T-helper 2 cell treated with Interferon-gamma antibody and Interleukin-4, amounts not matched to agents 5 μg/mL and 100 μg/mL, for 36 hours (primary cell): ENCODE measurements around the gene SFXN4.
"Not testable (repeated sequence)": the region's sequence is repeated elsewhere in the genome, so short reads cannot be mapped to it uniquely, and the experiment has no call there.

Source experiments
- DNase-seq: peaks from one replicate; pipeline ENCODE4 v3.0.0; 2021; ENCODE audit warnings: low spot score
- H3K27ac Mint-ChIP-seq: one replicate; pipeline ENCODE4 v1.8.0; 2021; ENCODE audit warnings: mild to moderate bottlenecking, mixed read lengths
- H3K27me3 Mint-ChIP-seq: one replicate; pipeline ENCODE4 v1.8.0; 2021; ENCODE audit warnings: low read depth, mixed read lengths
- H3K36me3 Mint-ChIP-seq: one replicate; pipeline ENCODE4 v1.8.0; 2021; ENCODE audit warnings: low read depth, mixed read lengths
- H3K4me1 Mint-ChIP-seq: one replicate; pipeline ENCODE4 v1.8.0; 2021; ENCODE audit warnings: low read depth, mixed read lengths
- H3K4me3 Mint-ChIP-seq: one replicate; pipeline ENCODE4 v1.8.0; 2022; ENCODE audit warnings: mild to moderate bottlenecking, moderate library complexity, mixed read lengths
- H3K9me3 Mint-ChIP-seq: one replicate; pipeline ENCODE4 v1.8.0; 2021; ENCODE audit warnings: mixed read lengths

SFXN4 gene

DNA sequence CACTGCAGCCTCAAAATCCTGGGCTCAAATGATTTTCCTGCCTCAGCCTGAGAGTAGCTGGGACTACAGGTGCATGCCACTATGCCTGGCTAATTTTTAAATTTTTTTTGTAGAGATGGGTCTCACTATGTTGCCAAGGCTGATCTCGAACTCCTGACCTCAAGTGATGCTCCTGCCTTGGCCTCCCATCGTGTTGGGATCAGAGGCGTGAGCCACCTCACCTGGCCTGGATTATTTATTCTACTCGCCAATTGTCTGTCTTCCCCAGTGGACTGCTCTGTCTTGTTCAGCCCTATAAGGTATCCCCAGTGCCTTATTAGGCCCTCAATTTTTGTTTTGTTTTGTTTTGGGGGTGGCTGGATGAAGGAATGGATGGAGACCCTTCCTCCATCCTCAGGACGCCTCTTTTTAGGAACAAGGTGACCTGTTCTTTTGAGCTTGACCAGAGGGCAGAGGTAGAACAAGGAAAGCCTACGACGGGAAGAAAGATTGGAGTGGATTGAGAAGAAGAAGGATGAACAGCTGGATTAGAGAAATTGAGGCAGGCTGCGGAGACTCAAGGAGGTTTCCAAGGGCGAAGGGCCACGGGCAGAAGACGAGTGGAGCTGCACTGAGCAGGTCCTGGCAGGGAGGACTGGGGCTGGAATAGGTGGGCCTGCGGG is 62.1 kb downstream of the SFXN4 start:
- no peak for DNase-seq
- H3K27ac Mint-ChIP-seq = peak overlapping the region; percentile 47
- H3K4me1 Mint-ChIP-seq = peaks cover 35% of the 10 kb centered on the region
- peak overlapping the region; percentile 75 for H3K4me3 Mint-ChIP-seq
- H3K36me3 Mint-ChIP-seq = peaks cover 17% of the 10 kb centered on the region
- H3K9me3 Mint-ChIP-seq = no peaks in the 10 kb centered on the region
- H3K27me3 Mint-ChIP-seq = no peaks in the 10 kb centered on the region

DNA sequence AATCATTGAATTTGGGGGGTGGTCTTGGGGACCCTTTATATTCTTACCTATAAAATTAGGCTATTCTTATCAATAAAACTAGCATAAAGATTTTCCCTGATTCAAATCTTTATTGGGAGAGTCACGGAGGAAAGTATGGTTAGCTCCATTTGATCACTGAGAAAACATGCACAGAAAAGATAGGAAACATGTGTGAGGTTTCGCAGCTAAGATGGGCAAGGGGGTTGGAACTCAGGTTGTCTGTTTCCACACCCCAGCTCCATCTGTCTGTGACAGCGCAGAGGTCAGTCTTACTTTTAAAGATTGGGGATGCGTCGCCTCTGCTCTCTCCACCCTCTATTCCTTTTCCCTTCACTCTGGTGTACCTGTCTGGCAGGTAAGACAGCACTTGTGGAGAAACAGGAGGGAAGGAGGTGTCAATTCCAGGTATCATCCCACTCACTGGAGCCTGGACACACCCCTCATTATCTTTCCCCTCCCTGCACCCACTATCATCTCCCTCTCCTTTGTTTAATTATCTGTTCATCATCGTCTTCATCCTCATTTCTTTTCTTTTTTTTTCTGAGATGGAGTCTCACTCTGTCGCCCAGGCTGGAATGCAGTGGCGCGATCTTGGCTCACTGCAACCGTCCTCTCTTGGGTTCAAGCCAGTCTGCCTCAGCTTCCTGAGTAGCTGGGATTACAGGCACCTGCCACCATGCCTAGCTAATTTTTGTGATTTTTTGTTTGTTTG is 64.0 kb downstream of the SFXN4 start:
- Mint-ChIP-seq H3K4me1 (peaks cover 28% of the 10 kb centered on the region), H3K27ac (peak overlapping the region; percentile 35), H3K36me3 (peaks cover 11% of the 10 kb centered on the region), H3K4me3 (no peak overlapping the region), H3K27me3 (no peaks in the 10 kb centered on the region), H3K9me3 (no peaks in the 10 kb centered on the region)
- no peak for DNase-seq

DNA sequence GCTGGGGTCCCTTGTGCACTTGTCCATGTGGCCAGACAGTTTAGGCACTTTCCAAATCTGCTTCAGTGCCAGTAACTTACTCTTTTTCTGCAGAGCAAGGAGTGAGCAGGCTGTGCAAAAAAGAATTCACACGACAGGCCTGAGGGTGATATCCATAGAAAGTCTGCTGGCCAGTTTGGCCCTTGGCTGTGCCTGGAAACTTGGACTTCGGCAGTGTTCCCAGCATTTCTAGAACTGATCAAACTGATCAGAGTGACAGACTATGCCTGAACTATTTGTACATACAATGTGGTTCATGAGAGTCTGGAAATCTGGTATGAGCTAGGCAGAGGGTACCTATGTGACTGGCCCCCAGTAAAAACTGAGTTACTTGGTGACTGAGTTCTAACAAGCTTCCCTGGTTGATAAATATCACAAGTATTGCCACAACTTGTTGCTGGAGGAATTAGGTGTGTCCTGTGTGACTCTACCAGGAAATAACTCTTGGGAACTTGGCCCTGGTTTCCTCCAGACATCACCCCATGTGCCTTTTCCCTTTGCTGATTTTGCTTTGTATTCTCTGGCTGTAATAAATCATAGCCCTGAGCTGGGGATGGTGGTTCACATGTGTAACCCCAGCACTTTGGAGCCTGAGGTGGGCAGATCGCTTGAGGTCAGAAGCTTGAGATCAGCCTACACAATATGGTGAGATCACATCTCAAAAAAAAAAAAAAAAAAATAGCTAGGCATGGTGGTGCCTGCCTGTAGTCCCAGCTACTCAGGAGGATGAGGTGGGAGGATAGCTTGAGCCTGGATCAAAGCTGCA is 64.9 kb downstream of the SFXN4 start:
- H3K9me3 Mint-ChIP-seq = no peaks in the 10 kb centered on the region
- H3K27ac Mint-ChIP-seq = peak overlapping the region; percentile 84
- peaks cover 6% of the 10 kb centered on the region for H3K36me3 Mint-ChIP-seq
- peak overlapping the region; percentile 46 for H3K4me3 Mint-ChIP-seq
- peaks cover 2% of the 10 kb centered on the region for H3K27me3 Mint-ChIP-seq
- H3K4me1 Mint-ChIP-seq = peaks cover 32% of the 10 kb centered on the region
- DNase-seq = no peak

DNA sequence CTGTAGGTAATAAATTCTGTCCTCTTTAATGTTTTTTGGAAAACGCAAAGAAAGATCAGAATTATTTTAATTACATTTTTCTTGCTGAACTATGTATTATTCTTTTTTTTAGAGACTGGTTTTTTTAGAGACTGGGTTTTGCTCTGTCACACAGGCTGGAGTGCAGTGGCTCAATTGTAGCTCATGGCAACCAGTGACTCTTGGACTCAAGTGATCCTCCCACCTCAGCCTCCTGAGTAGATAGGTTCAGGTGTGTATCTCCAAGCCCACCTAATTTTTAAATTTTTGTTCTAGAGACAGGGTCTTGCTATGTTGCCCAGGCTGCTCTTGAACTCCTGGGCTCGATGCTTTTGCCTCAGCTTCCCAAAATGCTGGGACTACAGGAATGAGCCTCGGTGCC is 66.9 kb downstream of the SFXN4 start:
- Mint-ChIP-seq H3K4me1 (peaks cover 40% of the 10 kb centered on the region), H3K27me3 (peaks cover 2% of the 10 kb centered on the region), H3K9me3 (no peaks in the 10 kb centered on the region), H3K27ac (no peak overlapping the region), H3K4me3 (no peak overlapping the region), H3K36me3 (no peaks in the 10 kb centered on the region)
- no peak for DNase-seq

DNA sequence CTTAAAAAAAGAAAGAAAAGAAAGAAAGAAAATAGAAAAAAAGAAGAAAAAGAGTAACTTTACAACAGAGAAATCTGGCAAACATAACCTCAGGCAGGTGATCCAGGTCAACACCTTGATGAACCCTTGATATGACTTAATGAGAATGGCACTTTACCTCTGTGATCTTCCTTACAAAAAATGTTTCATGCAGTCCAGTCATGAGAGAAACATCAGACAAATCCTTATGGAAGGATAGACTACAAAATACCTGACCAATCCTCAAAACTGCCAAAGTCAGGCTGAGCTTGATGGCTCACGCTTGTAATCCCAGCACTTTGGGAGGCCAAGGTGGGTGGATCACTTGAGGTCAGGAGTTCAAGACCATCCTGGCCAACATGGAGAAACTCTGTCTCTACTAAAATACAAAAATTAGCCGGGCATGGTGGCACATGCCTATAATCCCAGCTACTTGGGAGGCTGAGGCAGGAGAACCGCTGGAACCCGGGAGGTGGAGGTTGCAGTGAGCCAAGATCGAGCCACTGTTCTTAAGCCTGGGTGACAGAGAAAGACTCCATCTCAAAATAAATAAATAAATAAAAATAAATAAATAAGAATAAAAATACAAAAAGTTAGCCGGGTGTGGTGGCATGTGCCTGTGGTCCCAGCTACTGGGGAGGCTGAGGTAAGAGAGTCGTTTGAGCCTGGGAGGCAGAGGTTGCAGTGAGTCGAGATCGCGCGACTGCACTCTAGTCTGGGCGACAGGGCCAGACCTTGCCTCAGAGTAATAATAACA is 68.7 kb downstream of the SFXN4 start:
- not testable (repeated sequence) for H3K36me3 Mint-ChIP-seq, H3K27me3 Mint-ChIP-seq, H3K27ac Mint-ChIP-seq, H3K4me3 Mint-ChIP-seq, DNase-seq, H3K9me3 Mint-ChIP-seq
- peaks cover 48% of the 10 kb centered on the region for H3K4me1 Mint-ChIP-seq

DNA sequence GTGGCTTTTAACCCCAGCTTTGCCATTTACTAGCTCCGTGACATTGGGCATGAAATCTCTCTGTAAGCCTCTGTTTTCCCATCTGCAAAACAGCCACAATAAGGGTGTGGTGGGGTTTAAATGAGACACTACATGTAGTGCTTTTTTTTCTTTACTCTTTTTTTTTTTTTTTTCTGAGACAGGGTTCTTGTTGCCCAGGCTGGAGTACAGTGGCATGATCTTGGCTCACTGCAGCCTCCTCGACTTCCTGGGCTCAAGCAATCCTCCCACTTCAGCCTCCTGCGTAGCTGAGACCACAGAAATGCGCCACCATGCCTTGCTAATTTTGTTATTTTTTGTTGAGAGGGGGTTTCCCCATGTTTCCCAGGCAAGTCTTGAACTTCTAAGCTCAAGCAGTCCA is 69.9 kb downstream of the SFXN4 start:
- Mint-ChIP-seq H3K4me3 (peak overlapping the region; percentile 50), H3K27me3 (peaks cover 2% of the 10 kb centered on the region), H3K27ac (peak overlapping the region; percentile 77), H3K4me1 (peaks cover 49% of the 10 kb centered on the region), H3K36me3 (peaks cover 5% of the 10 kb centered on the region), H3K9me3 (no peaks in the 10 kb centered on the region)
- DNase-seq = no peak

DNA sequence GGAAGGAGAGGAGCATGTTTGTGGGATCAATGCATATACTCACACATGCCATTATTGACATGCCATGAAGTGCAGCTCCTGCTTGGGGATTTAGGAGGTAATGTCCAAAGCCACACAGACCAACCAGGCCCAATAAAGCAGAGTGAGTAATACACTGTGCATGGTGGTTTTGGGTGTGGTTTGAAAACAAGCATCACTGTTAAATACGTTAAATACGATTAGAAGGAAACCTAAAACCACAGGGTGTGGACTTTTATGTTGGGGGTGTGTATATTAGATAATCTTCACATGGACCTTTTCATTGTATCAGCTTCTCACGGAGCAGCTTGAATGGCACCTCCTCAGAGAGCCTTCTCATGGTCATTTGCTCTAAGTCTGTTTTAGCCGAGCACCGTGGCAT is 74.5 kb downstream of the SFXN4 start:
- H3K27me3 Mint-ChIP-seq = no peaks in the 10 kb centered on the region
- H3K4me1 Mint-ChIP-seq = peaks cover 59% of the 10 kb centered on the region
- peak; percentile 32 for DNase-seq
- peaks cover 5% of the 10 kb centered on the region for H3K9me3 Mint-ChIP-seq
- peak overlapping the region; percentile 80 for H3K4me3 Mint-ChIP-seq
- H3K36me3 Mint-ChIP-seq = peaks cover 11% of the 10 kb centered on the region
- H3K27ac Mint-ChIP-seq = peak overlapping the region; percentile 99
